Neuronal stem cell (in vitro differentiated cells): ENCODE results near the gene UBE2E3.

Experiments used
- DNase-seq: peaks from one replicate; pipeline ENCODE4 v3.0.0-alpha.2; 2013; ENCODE audit warnings: low spot score
- H2AFZ ChIP-seq: one replicate; pipeline ENCODE4 v1.6.1; 2013; ENCODE audit warnings: mild to moderate bottlenecking, low read length, inconsistent platforms
- H2AK5ac ChIP-seq: 2 replicates; pipeline ENCODE4 v1.6.1; 2013; ENCODE audit warnings: low read depth, mild to moderate bottlenecking, inconsistent platforms, low read length, moderate library complexity, mixed read lengths
- H2BK120ac ChIP-seq: 2 replicates; pipeline ENCODE4 v1.6.1; 2013; ENCODE audit warnings: low read depth, mild to moderate bottlenecking, inconsistent platforms, low read length, moderate library complexity, mixed read lengths
- H2BK12ac ChIP-seq: one replicate; pipeline ENCODE4 v1.6.1; 2013; ENCODE audit warnings: low read length, inconsistent platforms
- H2BK15ac ChIP-seq: 2 replicates; pipeline ENCODE4 v1.6.1; 2013; ENCODE audit warnings: mild to moderate bottlenecking, low read length, inconsistent platforms, mixed read lengths
- H2BK5ac ChIP-seq: one replicate; pipeline ENCODE4 v1.6.1; 2013; ENCODE audit warnings: inconsistent platforms, mild to moderate bottlenecking, low read length, moderate library complexity
- H3K14ac ChIP-seq: one replicate; pipeline ENCODE4 v1.6.1; 2013; ENCODE audit warnings: low read length, inconsistent platforms
- H3K18ac ChIP-seq: 2 replicates; pipeline ENCODE4 v1.6.1; 2013; ENCODE audit warnings: low read length, inconsistent platforms
- H3K23ac ChIP-seq: 2 replicates; pipeline ENCODE4 v1.6.1; 2013; ENCODE audit warnings: low read depth, mild to moderate bottlenecking, mixed read lengths, low read length, inconsistent platforms; ENCODE audit not compliant: poor library complexity
- H3K27ac ChIP-seq: replicated peaks from 3 replicates; pipeline ENCODE4 v1.5.1; 2013; ENCODE audit warnings: low read length, inconsistent platforms
- H3K27me3 ChIP-seq, 3 experiments: 2 replicates each; pipeline ENCODE4 v1.6.1; 2013; ENCODE audit warnings: low read length in 3 of 3, mild to moderate bottlenecking in 2 of 3, inconsistent platforms in 1 of 3, low read depth in 1 of 3, mixed read lengths in 1 of 3, moderate library complexity in 1 of 3; ENCODE audit not compliant: control insufficient read depth in 3 of 3, insufficient read depth in 3 of 3
- H3K36me3 ChIP-seq, 2 donors: replicated peaks in 1 of 2; 2 replicates each; pipeline ENCODE4 v1.6.1; 2013; ENCODE audit warnings: low read length in 2 of 2; ENCODE audit not compliant: control insufficient read depth in 2 of 2, insufficient read depth in 2 of 2
- H3K4ac ChIP-seq: 2 replicates; pipeline ENCODE4 v1.6.1; 2013; ENCODE audit warnings: inconsistent platforms, mild to moderate bottlenecking, low read length, moderate library complexity
- H3K4me1 ChIP-seq, 2 donors: 1 replicate in 1 of 2; 2 replicates in 1 of 2; pipeline ENCODE4 v1.6.1; 2013; ENCODE audit warnings: low read length in 2 of 2, low read depth in 1 of 2; ENCODE audit not compliant: control insufficient read depth in 2 of 2, insufficient read depth in 1 of 2
- H3K4me2 ChIP-seq: one replicate; pipeline ENCODE4 v1.6.1; 2013; ENCODE audit warnings: mild to moderate bottlenecking, low read length, inconsistent platforms; ENCODE audit not compliant: insufficient read depth, poor library complexity, severe bottlenecking
- H3K4me3 ChIP-seq, 2 donors: 2 replicates each; pipeline ENCODE4 v1.5.1; 2013; ENCODE audit warnings: low read length in 2 of 2, mild to moderate bottlenecking in 2 of 2, inconsistent platforms in 1 of 2, moderate library complexity in 1 of 2
- H3K79me1 ChIP-seq: one replicate; pipeline ENCODE4 v1.6.1; 2013; ENCODE audit warnings: low read depth, mild to moderate bottlenecking, inconsistent platforms, low read length, moderate library complexity
- H3K9ac ChIP-seq: one replicate; pipeline ENCODE4 v1.6.1; 2013; ENCODE audit warnings: mild to moderate bottlenecking, low read depth, low read length, inconsistent platforms; ENCODE audit not compliant: poor library complexity
- H3K9me3 ChIP-seq, 2 donors: replicated peaks in 1 of 2; 2 replicates each; pipeline versions ENCODE3 to v1.6.1; 2013; ENCODE audit warnings: low read length in 2 of 2, mild to moderate bottlenecking in 2 of 2, inconsistent platforms in 1 of 2, low read depth in 1 of 2, mixed read lengths in 1 of 2, moderate library complexity in 1 of 2; ENCODE audit not compliant: control insufficient read depth in 2 of 2, insufficient read depth in 1 of 2
- H4K8ac ChIP-seq: one replicate; pipeline ENCODE4 v1.6.1; 2013; ENCODE audit warnings: low read depth, mild to moderate bottlenecking, inconsistent platforms, low read length, moderate library complexity
- H4K91ac ChIP-seq: one replicate; pipeline ENCODE4 v1.6.1; 2013; ENCODE audit warnings: low read length, low read depth, mild to moderate bottlenecking, inconsistent platforms; ENCODE audit not compliant: poor library complexity
- WGBS, 2 donors: extraction: QIAGEN DNeasy Blood & Tissue Kit; methylation state at CpG; one replicate each; pipeline ENCODE4 v1.1.7; 2013; ENCODE audit warnings: missing lambda C conversion rate in 2 of 2, mixed read lengths in 1 of 2; ENCODE audit not compliant: insufficient read length in 2 of 2, insufficient replicate concordance in 1 of 2; ENCODE audit errors: extremely low coverage in 2 of 2; 5-methylcytosine and 5-hydroxymethylcytosine counted together

Gene UBE2E3

DNA sequence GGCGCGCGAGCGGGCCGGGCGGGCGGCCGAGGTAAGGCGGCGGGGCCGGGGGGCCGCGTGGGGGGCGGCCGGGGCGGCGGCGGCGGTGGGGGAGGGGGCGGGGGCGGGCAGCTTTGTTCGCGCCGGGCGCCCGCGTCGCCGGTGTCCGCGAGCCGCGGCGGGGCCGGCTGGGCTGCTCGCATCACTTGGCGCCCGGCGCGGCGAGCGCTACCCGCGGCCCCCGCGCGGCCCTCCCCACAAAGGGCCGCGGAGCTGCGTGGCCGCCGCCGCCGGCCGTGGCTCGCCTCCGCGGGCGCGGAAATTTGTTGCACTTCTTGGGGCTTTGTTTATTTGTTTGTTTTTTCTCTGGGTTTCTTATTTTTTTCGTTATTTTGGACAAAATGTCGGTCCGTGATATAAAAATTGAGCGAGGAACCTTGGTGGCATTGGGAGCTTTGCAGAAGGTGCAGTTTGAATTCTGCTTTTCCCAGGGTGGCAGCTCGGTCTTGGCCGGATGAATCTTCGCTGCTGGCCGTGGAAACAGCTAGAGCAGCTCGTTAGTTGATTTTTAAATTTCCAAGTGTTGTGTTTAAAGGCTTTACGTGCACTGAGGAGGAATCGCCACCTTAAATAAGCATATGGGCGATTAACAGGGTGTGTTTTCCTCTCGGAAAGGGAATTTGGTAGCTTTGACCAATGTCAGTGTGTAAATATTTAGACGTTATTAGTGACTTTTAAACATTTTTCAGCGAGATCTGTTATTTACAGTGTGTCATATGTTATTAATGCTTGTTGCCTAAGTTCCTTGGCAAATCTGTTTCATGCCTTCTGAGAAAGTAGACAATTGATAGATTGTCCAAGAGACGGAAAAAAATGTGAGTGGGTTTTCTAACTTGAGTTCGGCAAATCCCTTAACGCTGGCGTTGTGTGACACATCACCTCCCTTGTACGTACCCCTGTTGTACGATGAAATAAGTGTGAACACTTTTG, 822 bp downstream of the UBE2E3 start:
- Histone ChIP-seq H3K9ac (peak overlapping the region; percentile 85), H2AK5ac (no peak overlapping the region), H3K4me1 (peaks cover 11 to 16% of the 10 kb centered on the region in 2 donors), H2BK15ac (no peak overlapping the region), H2BK5ac (no peak overlapping the region), H2BK12ac (no peak overlapping the region), H2BK120ac (no peak overlapping the region), H3K9me3 (no peaks in the 10 kb centered on the region), H2AFZ (peak overlapping the region; percentile 82), H3K36me3 (peaks cover 0 to 15% of the 10 kb centered on the region in 2 donors), H3K27ac (peak overlapping the region; percentile 62), H4K91ac (no peak overlapping the region), H3K27me3 (no peaks in the 10 kb centered on the region), H4K8ac (no peak overlapping the region), H3K23ac (no peak overlapping the region), H3K4me3 (peak overlapping the region; percentile 62 to 88), H3K4me2 (peak overlapping the region; percentile 69), H3K4ac (no peak overlapping the region), H3K14ac (no peak overlapping the region), H3K79me1 (no peaks in the 10 kb centered on the region), H3K18ac (peak overlapping the region; percentile 68)
- WGBS, 2 donors = no CpG with 5 or more reads among the region's 81 CpGs
- DNase-seq = peak; percentile 23

DNA sequence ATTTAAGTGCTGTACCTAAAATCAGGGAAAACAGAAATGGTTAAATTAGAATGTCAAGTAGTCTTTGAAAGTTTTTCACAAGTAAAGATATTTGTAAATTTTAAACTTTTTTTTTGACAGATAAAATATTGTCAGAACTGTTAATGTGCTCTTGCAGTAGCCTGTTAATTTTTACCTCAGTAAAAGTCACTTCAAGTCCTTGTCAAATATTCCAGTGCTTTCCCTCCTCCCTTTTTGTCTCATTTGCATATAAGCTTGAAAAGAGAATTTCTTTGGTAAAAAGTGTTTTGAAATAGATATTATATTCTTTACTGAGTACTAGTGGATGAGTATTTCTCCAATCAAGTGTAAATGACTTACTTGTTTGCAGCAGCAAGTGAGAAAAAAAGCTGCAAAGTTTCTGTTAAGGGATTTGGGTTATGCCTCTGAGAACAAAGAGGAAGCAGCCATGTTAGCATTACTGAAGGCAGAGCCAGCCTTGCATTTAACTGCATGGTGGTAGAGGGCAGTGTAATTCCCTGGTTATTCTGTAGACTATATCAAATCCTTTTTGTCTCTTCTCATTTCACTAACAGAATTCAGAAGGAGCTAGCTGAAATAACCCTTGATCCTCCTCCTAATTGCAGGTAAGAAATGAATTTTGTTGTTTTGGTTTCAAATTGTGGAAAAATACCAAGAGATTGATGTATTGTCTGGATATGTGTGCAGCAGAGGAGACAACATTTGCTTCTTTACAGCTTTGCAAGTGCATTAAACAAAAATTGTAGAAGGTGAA, 3.2 kb downstream of the UBE2E3 start:
- Histone ChIP-seq H4K91ac (no peak overlapping the region), H2BK5ac (no peak overlapping the region), H2AFZ (peak overlapping the region; percentile 81), H3K79me1 (no peaks in the 10 kb centered on the region), H2BK12ac (no peak overlapping the region), H3K9me3 (no peaks in the 10 kb centered on the region), H3K27ac (no peak overlapping the region), H3K27me3 (no peaks in the 10 kb centered on the region), H3K4me2 (peak overlapping the region; percentile 26), H3K14ac (no peak overlapping the region), H4K8ac (no peak overlapping the region), H2BK15ac (no peak overlapping the region), H3K4ac (no peak overlapping the region), H2AK5ac (no peak overlapping the region), H3K23ac (no peak overlapping the region), H3K4me1 (peaks cover 11 to 27% of the 10 kb centered on the region in 2 donors), H3K36me3 (peaks cover 0 to 20% of the 10 kb centered on the region in 2 donors), H3K18ac (no peak overlapping the region), H3K9ac (no peak overlapping the region), H2BK120ac (no peak overlapping the region), H3K4me3 (peak overlapping the region in 1 of 2 donors; percentile 62)
- DNase-seq = peak; percentile 41

- peaks cover 2 to 25% of the 10 kb centered on the region in 2 donors for H3K4me1 ChIP-seq
- H4K91ac ChIP-seq = no peak overlapping the region
- H3K18ac ChIP-seq = no peak overlapping the region
- no peak overlapping the region for H2BK12ac ChIP-seq
- peaks cover 0 to 42% of the 10 kb centered on the region in 2 donors for H3K36me3 ChIP-seq
- H3K4me3 ChIP-seq = peak overlapping the region in 1 of 2 donors; percentile 62
- H2AK5ac ChIP-seq = no peak overlapping the region
- WGBS, 2 donors = no CpG with 5 or more reads among the region's 2 CpGs
- H3K79me1 ChIP-seq = no peaks in the 10 kb centered on the region
- H3K9ac ChIP-seq = no peak overlapping the region
- no peaks in the 10 kb centered on the region for H3K27me3 ChIP-seq
- no peak overlapping the region for H2BK15ac ChIP-seq
- no peak overlapping the region for H3K14ac ChIP-seq
- H3K9me3 ChIP-seq = no peaks in the 10 kb centered on the region
- H2BK120ac ChIP-seq = no peak overlapping the region
- no peak for DNase-seq
- H3K27ac ChIP-seq = no peak overlapping the region
- H2BK5ac ChIP-seq = no peak overlapping the region
- H3K4me2 ChIP-seq = no peak overlapping the region
- H3K4ac ChIP-seq = no peak overlapping the region
- H2AFZ ChIP-seq = no peak overlapping the region
- H4K8ac ChIP-seq = no peak overlapping the region
- no peak overlapping the region for H3K23ac ChIP-seq
Observed at GRCh38 chr2:180985771-180986395, 5.5 kb downstream of the UBE2E3 start.
